K562 (cell line): Measurements from ENCODE around the gene SPATA24. TPM values are rescaled to one million over a fixed set of nuclear protein-coding genes. Genes with fewer than 3 reads are reported as not detected.

Experiments used
- ARHGAP35 ChIP-seq: fragments of 450-650 bp; IDR thresholded peaks from 2 replicates; pipeline ENCODE4 v1.6.1; 2018; ENCODE audit not compliant: partially characterized antibody
- CCAR2 ChIP-seq: fragments of 200-400 bp; formaldehyde crosslinking; IDR thresholded peaks from 2 replicates; pipeline ENCODE4 v1.6.1; 2017; ENCODE audit warnings: mild to moderate bottlenecking, low read depth, low read length
- ELK1 ChIP-seq: sonication (generic); formaldehyde crosslinking; IDR thresholded peaks from 2 replicates; pipeline ENCODE4 v1.8.1; 2022; ENCODE audit warnings: missing genetic modification reagents
- ETV1 ChIP-seq: fragments of 450-650 bp; conservative IDR thresholded peaks from 2 replicates; pipeline ENCODE4 v1.6.1; 2016; ENCODE audit warnings: missing genetic modification characterization, control low read depth, low read depth, missing compliant biosample characterization
- HDAC8 ChIP-seq: fragments of 450-650 bp; IDR thresholded peaks from 2 replicates; pipeline ENCODE4 v1.6.1; 2016; ENCODE audit warnings: mild to moderate bottlenecking, missing genetic modification characterization, moderate library complexity, missing compliant biosample characterization
- HDGF ChIP-seq: fragments of 450-650 bp; IDR thresholded peaks from 2 replicates; pipeline ENCODE4 v1.6.1; 2016
- PTRF ChIP-seq: fragments of 450-650 bp; IDR thresholded peaks from 2 replicates; pipeline ENCODE4 v1.6.1; 2016; ENCODE audit warnings: mild to moderate bottlenecking, missing genetic modification characterization, missing compliant biosample characterization
- RAD51 ChIP-seq: fragments of 450-650 bp; IDR thresholded peaks from 2 replicates; pipeline ENCODE4 v1.7.1; 2016; ENCODE audit warnings: low read depth, mild to moderate bottlenecking, borderline replicate concordance
- RNF219 ChIP-seq: fragments of 250-450 bp; sonication (Bioruptor Pico); IDR thresholded peaks from 2 replicates; pipeline ENCODE4 v1.5.0; 2022; ENCODE audit warnings: mild to moderate bottlenecking
- SETDB1 ChIP-seq: IDR thresholded peaks from one replicate; pipeline ENCODE4 v1.6.1; 2012; ENCODE audit warnings: low read length, control low read depth, inconsistent platforms
- SMARCC2 ChIP-seq: fragments of 450-650 bp; IDR thresholded peaks from 2 replicates; pipeline ENCODE4 v1.6.1; 2017; ENCODE audit warnings: antibody characterized with exemption, moderate library complexity, mild to moderate bottlenecking, low read depth
- TAL1 ChIP-seq: fragments of 450-650 bp; IDR thresholded peaks from 2 replicates; pipeline ENCODE4 v1.6.1; 2016; ENCODE audit warnings: mild to moderate bottlenecking
- ZBTB40 ChIP-seq, 2 experiments: fragments of 450-650 bp in 1 of 2; sonication (generic) in 1 of 2; formaldehyde crosslinking in 1 of 2; IDR thresholded peaks; 2 replicates each; pipeline versions ENCODE4 v1.7.1 to v1.9.0; 2016 to 2022; ENCODE audit warnings: inconsistent platforms in 1 of 2, mild to moderate bottlenecking in 1 of 2, missing genetic modification reagents in 1 of 2
- ZNF239 ChIP-seq: fragments of 250-450 bp; sonication (Bioruptor Pico); IDR thresholded peaks from 2 replicates; pipeline ENCODE4 v1.4.0; 2020; ENCODE audit warnings: mild to moderate bottlenecking
- ZNF699 ChIP-seq: fragments of 250-450 bp; sonication (Bioruptor Pico); IDR thresholded peaks from 2 replicates; pipeline ENCODE4 v1.8.0; 2021; ENCODE audit warnings: mild to moderate bottlenecking, moderate library complexity; ENCODE audit not compliant: insufficient replicate concordance
- polyA plus RNA-seq, 8 experiments: library from polyadenylated mRNA; depleted of rRNA in 4 of 8; stranded (reverse) in 5 of 8; unstranded in 3 of 8; fragments of >200 nt; fragmentation: Nextera tagmentation in 2 of 8; fragmentation: Illumina TruSeq in 1 of 8; extraction: Ambion mirVana in 2 of 8; extraction: Trizol in 1 of 8; gene quantifications; 2 replicates each; pipeline versions ENCODE4 v1.2.1 to v1.2.3, GENCODE V29; 2011 to 2014; ENCODE audit warnings: inconsistent platforms in 1 of 8, missing spikeins in 1 of 8
- total RNA-seq, 7 experiments: library from RNA; depleted of rRNA in 6 of 7; stranded (reverse); fragments of >200 nt in 6 of 7; fragmentation: Illumina TruSeq in 2 of 7; extraction: Trizol in 2 of 7; gene quantifications; 2 replicates each; pipeline versions ENCODE4 v1.2.1 to v1.2.3, GENCODE V29; 2011 to 2021; ENCODE audit warnings: low replicate concordance in 1 of 7

SPATA24 gene
- total and polyA plus RNA-seq, 9 of the 15 experiments (the other 6 are each of a cell fraction or from before 2014, with no cell fraction given): 4.1 to 12.6 (median 8.0) TPM

- TF ChIP-seq RNF219 (CRISPR knock-in tag) (no peak), ARHGAP35 (no peak), SETDB1 (no peak), ZNF699 (CRISPR knock-in tag) (no peak), HDGF (no peak), SMARCC2 (no peak), ZBTB40 (IDR thresholded peaks at IDR 0.05) (0 out of 2 replicates have a peak, but pooled peaks have one; percentile 38), ZBTB40 (CRISPR knock-in tag; IDR thresholded peaks at IDR 0.05) (no peak), CCAR2 (no peak), ELK1 (CRISPR knock-in tag) (no peak), HDAC8 (tag) (no peak), ZNF239 (CRISPR knock-in tag) (no peak), ETV1 (tag) (no peak), PTRF (tag) (no peak), RAD51 (no peak), TAL1 (no peak; the same call in 1 of the 2 replicates)
Observed at GRCh38 chr5:139439013-139439903, 35.4 kb upstream of the SPATA24 start, which contains the start of gene DNAJC18 (continued).
